HepG2 (cell line): Measurements from ENCODE around the gene ERO1A.

Experiments used
- CTCF ChIP-seq: sonication (generic); formaldehyde crosslinking; IDR thresholded peaks from 2 replicates; pipeline ENCODE4 v1.5.0; 2020; ENCODE audit warnings: mild to moderate bottlenecking, missing genetic modification reagents, moderate library complexity
- GLMP ChIP-seq: sonication (generic); formaldehyde crosslinking; IDR thresholded peaks from 2 replicates; pipeline ENCODE4 v1.9.0; 2021; ENCODE audit warnings: missing genetic modification reagents, mild to moderate bottlenecking, borderline replicate concordance
- HMG20B ChIP-seq: conservative IDR thresholded peaks from 2 replicates; pipeline ENCODE4 v1.6.1; 2016; ENCODE audit warnings: missing genetic modification reagents, missing compliant biosample characterization
- MXI1 ChIP-seq: IDR thresholded peaks from 3 replicates; pipeline ENCODE4 v1.6.1; 2012; ENCODE audit warnings: low read depth, low read length, inconsistent platforms, borderline replicate concordance
- RAD51 ChIP-seq: fragments of 450-650 bp; IDR thresholded peaks from 2 replicates; pipeline ENCODE4 v1.6.1; 2016; ENCODE audit warnings: borderline replicate concordance
- TBX2 ChIP-seq: sonication (generic); formaldehyde crosslinking; IDR thresholded peaks from 2 replicates; pipeline ENCODE4 v1.5.0; 2020; ENCODE audit warnings: missing genetic modification reagents, mild to moderate bottlenecking, borderline replicate concordance

- TF ChIP-seq CTCF (no peak), TBX2 (CRISPR knock-in tag) (no peak), HMG20B (CRISPR knock-in tag) (no peak), RAD51 (no peak), MXI1 (no peak), GLMP (CRISPR knock-in tag) (no peak)
Measured at GRCh38 chr14:52656905-52657304, 38.5 kb downstream of the ERO1A start.
